IPS DF 4.7 (cell line): ENCODE results near the gene FBXW7.
"Not testable (repeated sequence)": the region's sequence is repeated elsewhere in the genome, so short reads cannot be mapped to it uniquely, and the experiment has no call there.

Experiments
- DNase-seq: peaks from one replicate; pipeline ENCODE4 v3.0.0-alpha.2; 2013; ENCODE audit warnings: low spot score; ENCODE audit errors: extremely low read depth

Gene FBXW7

GRCh38 chr4:152550687-152551086 lies 14.8 kb upstream of the FBXW7 start:
- not testable (repeated sequence) for DNase-seq

- no peak for DNase-seq
Measured at GRCh38 chr4:152545088-152545487, 9.2 kb upstream of the FBXW7 start.

- DNase-seq: not testable (repeated sequence)
Measured at GRCh38 chr4:152544533-152544932, 8.6 kb upstream of the FBXW7 start.

GRCh38 chr4:152540941-152541340 lies 5.0 kb upstream of the FBXW7 start:
- DNase-seq: no peak

GRCh38 chr4:152540293-152540674 lies 4.4 kb upstream of the FBXW7 start:
- no peak for DNase-seq

- DNase-seq: no peak
Measured at GRCh38 chr4:152539556-152540292, 3.8 kb upstream of the FBXW7 start.

- DNase-seq: no peak
Measured at GRCh38 chr4:152537881-152538280, 2.0 kb upstream of the FBXW7 start.

- no peak for DNase-seq
Measured at GRCh38 chr4:152536545-152537182, 772 bp upstream of the FBXW7 start.

GRCh38 chr4:152535360-152535902 lies 461 bp downstream of the FBXW7 start:
- no peak for DNase-seq

- DNase-seq: no peak
Measured at GRCh38 chr4:152534541-152535359, 1.1 kb downstream of the FBXW7 start.

GRCh38 chr4:152531479-152531878 lies 4.4 kb downstream of the FBXW7 start:
- no peak for DNase-seq

- DNase-seq: no peak
Measured at GRCh38 chr4:152530600-152530999, 5.3 kb downstream of the FBXW7 start.

GRCh38 chr4:152529880-152530279 lies 6.0 kb downstream of the FBXW7 start:
- no peak for DNase-seq

- DNase-seq: no peak
Measured at GRCh38 chr4:152528060-152528459, 7.8 kb downstream of the FBXW7 start.

GRCh38 chr4:152525878-152526277 lies 10.0 kb downstream of the FBXW7 start:
- DNase-seq: no peak

- DNase-seq: no peak
Measured at GRCh38 chr4:152524427-152524826, 11.5 kb downstream of the FBXW7 start.

- no peak for DNase-seq
Measured at GRCh38 chr4:152523731-152524130, 12.2 kb downstream of the FBXW7 start.

GRCh38 chr4:152522754-152523153 lies 13.1 kb downstream of the FBXW7 start:
- no peak for DNase-seq

- DNase-seq: no peak
Measured at GRCh38 chr4:152522245-152522644, 13.6 kb downstream of the FBXW7 start.

GRCh38 chr4:152516156-152516555 lies 19.7 kb downstream of the FBXW7 start:
- no peak for DNase-seq

GRCh38 chr4:152515678-152516077 lies 20.2 kb downstream of the FBXW7 start:
- no peak for DNase-seq

GRCh38 chr4:152514356-152514755 lies 21.5 kb downstream of the FBXW7 start:
- DNase-seq: no peak
